Smooth muscle cell (in vitro differentiated cells): Measurements from ENCODE around the gene ADCK1. TPM values are rescaled to one million over a fixed set of nuclear protein-coding genes. Genes with fewer than 3 reads are reported as not detected.

ENCODE experiments used
- DNase-seq: peaks from one replicate; lab custom pipeline; 2025; ENCODE audit not compliant: unreplicated experiment; lab: John Stamatoyannopoulos, UW
- H2AFZ ChIP-seq: fragments of 200-600 bp; sonication (generic); 2 replicates; pipeline ENCODE4 v1.6.0; 2016; ENCODE audit warnings: antibody characterized with exemption, low read depth, mild to moderate bottlenecking
- H3F3A ChIP-seq: fragments of 200-600 bp; sonication (generic); 2 replicates; pipeline ENCODE4 v1.6.0; 2017; ENCODE audit warnings: antibody characterized with exemption, low read depth
- H3K27ac ChIP-seq: fragments of 200-600 bp; sonication (generic); 2 replicates; pipeline ENCODE4 v1.5.1; 2016; ENCODE audit warnings: low read depth, mild to moderate bottlenecking
- H3K27me3 ChIP-seq: fragments of 200-600 bp; sonication (generic); 2 replicates; pipeline ENCODE4 v1.6.1; 2016; ENCODE audit warnings: low read depth, mild to moderate bottlenecking
- H3K36me3 ChIP-seq: fragments of 200-600 bp; sonication (generic); 2 replicates; pipeline ENCODE4 v1.5.1; 2016; ENCODE audit warnings: low read depth
- H3K4me1 ChIP-seq: fragments of 200-600 bp; sonication (generic); 2 replicates; pipeline ENCODE4 v1.5.1; 2016; ENCODE audit warnings: low read depth
- H3K4me2 ChIP-seq: fragments of 200-600 bp; sonication (generic); 2 replicates; pipeline ENCODE4 v1.6.0; 2016; ENCODE audit warnings: mild to moderate bottlenecking
- H3K4me3 ChIP-seq: fragments of 200-600 bp; sonication (generic); 2 replicates; pipeline ENCODE4 v1.5.1; 2016; ENCODE audit warnings: mild to moderate bottlenecking
- H3K79me2 ChIP-seq: fragments of 200-600 bp; sonication (generic); 2 replicates; pipeline ENCODE4 v1.6.0; 2016; ENCODE audit warnings: low read depth, mild to moderate bottlenecking
- H3K9ac ChIP-seq: fragments of 200-600 bp; sonication (generic); 2 replicates; pipeline ENCODE4 v1.6.0; 2016; ENCODE audit warnings: low read depth
- H3K9me3 ChIP-seq: fragments of 200-600 bp; sonication (generic); replicated peaks from 2 replicates; pipeline ENCODE4 v1.5.1; 2016; ENCODE audit warnings: low read depth
- H4K20me1 ChIP-seq: fragments of 200-600 bp; sonication (generic); 2 replicates; pipeline ENCODE4 v1.6.0; 2016; ENCODE audit warnings: low read depth
- CTCF ChIP-seq: fragments of 200-600 bp; sonication (generic); IDR thresholded peaks from 2 replicates; pipeline ENCODE4 v1.5.1; 2017; ENCODE audit warnings: borderline replicate concordance, mild to moderate bottlenecking, antibody characterized with exemption; ENCODE audit not compliant: insufficient read depth, poor library complexity, severe bottlenecking
- WGBS: methylation state at CpG from one replicate; pipeline ENCODE4 v1.1.7; 2016; ENCODE audit warnings: low lambda C conversion rate; 5-methylcytosine and 5-hydroxymethylcytosine counted together
- polyA plus RNA-seq: library from polyadenylated mRNA; unstranded; fragments of >200 nt; fragmentation: Nextera tagmentation; extraction: Ambion mirVana; gene quantifications from 2 replicates; pipeline ENCODE4 v1.2.1, GENCODE V29; 2016
- total RNA-seq: library from RNA; depleted of rRNA; stranded (reverse); fragments of >200 nt; gene quantifications from 2 replicates; pipeline ENCODE4 v1.2.3, GENCODE V29; 2014

The ADCK1 gene
- total and polyA plus RNA-seq, 2 experiments from 2014 or later, result 4.2 to 5.1 TPM

DNA sequence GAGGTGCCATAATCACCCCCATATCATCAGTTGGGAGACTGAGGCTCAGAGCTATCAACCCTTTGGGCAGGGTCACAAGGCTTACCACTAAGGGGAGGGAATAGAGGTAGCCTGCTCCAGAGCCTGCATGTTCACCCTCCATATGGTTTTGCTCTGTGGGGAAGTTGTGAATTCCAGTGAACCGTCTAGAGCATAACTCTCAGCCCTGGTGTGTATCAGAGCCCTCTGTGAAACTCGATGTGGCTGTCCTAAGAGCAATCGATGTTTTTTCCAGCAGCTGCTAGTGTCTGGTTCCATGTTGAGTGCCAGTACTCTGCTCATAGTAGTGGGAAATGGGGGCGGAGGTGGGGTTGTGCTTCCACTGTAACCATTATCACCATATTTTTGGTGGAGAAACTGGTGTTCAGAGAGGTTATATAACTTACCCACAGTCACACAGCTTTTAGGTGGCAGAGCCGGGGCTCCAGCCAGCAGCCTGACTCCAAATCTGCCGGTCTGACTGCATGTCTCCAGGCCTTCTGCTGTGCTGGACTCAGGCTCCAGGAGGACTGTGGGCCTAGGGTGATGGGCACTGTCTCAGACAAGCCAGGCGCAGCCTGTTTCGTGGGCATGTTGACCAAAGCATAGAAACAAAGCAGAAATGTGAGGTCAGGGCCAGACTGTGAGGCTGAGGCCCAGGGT lies 104.2 kb downstream of the ADCK1 start:
- H3K9ac ChIP-seq, result no peak overlapping the region
- no peaks in the 10 kb centered on the region for H3K9me3 ChIP-seq
- 89% methylated on average over 8 of the region's 8 CpGs for WGBS
- no peak overlapping the region for H3K4me3 ChIP-seq
- no peaks in the 10 kb centered on the region for H3K4me1 ChIP-seq
- H4K20me1 ChIP-seq, result no peaks in the 10 kb centered on the region
- H3K27ac ChIP-seq, result no peak overlapping the region
- H3K4me2 ChIP-seq, result no peak overlapping the region
- H3F3A ChIP-seq, result no peaks in the 10 kb centered on the region
- H3K79me2 ChIP-seq, result no peaks in the 10 kb centered on the region
- no peak for DNase-seq
- H3K36me3 ChIP-seq, result no peaks in the 10 kb centered on the region
- H3K27me3 ChIP-seq, result no peaks in the 10 kb centered on the region
- no peak for TF ChIP-seq CTCF
- H2AFZ ChIP-seq, result no peak overlapping the region

DNA sequence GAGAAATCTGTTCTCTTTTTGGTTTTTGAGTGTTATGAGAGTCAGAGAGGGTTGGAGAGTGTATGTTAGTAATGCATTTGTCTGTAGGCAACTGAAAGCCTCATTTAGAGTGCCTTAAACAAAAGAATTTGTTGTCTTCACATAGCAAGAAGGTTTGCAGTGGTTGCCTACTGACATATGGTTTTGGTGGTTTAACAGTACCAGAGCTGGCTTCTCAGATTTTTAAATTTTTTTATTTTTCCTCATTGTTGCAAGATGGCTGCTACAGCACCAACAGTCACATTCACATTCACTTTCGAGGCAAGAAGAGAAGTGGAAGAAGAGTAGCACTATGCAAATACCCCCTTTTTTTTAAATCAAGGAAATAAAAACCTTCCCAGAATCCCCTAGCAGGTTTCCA lies 106.5 kb downstream of the ADCK1 start:
- H3K36me3 ChIP-seq, result no peaks in the 10 kb centered on the region
- WGBS, result 92% methylated on average over 1 of the region's 1 CpG
- no peak overlapping the region for H2AFZ ChIP-seq
- TF ChIP-seq CTCF, result no peak
- DNase-seq, result no peak
- H3K27ac ChIP-seq, result no peak overlapping the region
- no peaks in the 10 kb centered on the region for H3F3A ChIP-seq
- H3K27me3 ChIP-seq, result no peaks in the 10 kb centered on the region
- no peak overlapping the region for H3K4me2 ChIP-seq
- H4K20me1 ChIP-seq, result no peaks in the 10 kb centered on the region
- no peak overlapping the region for H3K9ac ChIP-seq
- no peaks in the 10 kb centered on the region for H3K79me2 ChIP-seq
- no peaks in the 10 kb centered on the region for H3K4me1 ChIP-seq
- no peaks in the 10 kb centered on the region for H3K9me3 ChIP-seq
- no peak overlapping the region for H3K4me3 ChIP-seq

GRCh38 chr14:77908847-77909246 lies 108.9 kb downstream of the ADCK1 start:
- WGBS, result 92% methylated on average over 4 of the region's 4 CpGs
- Histone ChIP-seq H3F3A (no peaks in the 10 kb centered on the region), H3K79me2 (no peaks in the 10 kb centered on the region), H3K9me3 (no peaks in the 10 kb centered on the region), H4K20me1 (no peaks in the 10 kb centered on the region), H2AFZ (no peak overlapping the region), H3K27ac (no peak overlapping the region), H3K27me3 (no peaks in the 10 kb centered on the region), H3K9ac (no peak overlapping the region), H3K36me3 (no peaks in the 10 kb centered on the region), H3K4me1 (no peaks in the 10 kb centered on the region), H3K4me3 (no peak overlapping the region), H3K4me2 (no peak overlapping the region)
- DNase-seq, result no peak
- no peak for TF ChIP-seq CTCF

DNA sequence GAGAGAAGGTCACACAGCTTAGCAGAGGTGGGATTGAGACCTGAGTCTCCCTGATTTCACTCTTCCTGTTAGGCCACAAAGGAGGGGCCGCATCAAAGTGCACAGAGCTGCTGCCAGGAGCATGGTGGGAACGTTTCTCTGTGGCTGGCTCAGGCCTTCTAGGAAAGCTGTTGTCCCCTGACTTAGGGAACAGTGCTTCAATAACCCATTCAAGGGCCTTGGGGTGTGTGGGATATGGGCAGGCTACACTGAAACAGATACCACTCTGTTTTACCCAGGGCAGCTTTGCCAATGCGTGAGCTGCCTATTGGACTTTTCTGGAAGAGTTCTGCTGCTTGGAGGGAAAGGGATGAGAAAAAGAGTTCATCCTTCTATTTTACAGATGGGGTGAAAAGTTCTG lies 110.0 kb downstream of the ADCK1 start:
- Histone ChIP-seq H3K4me1 (no peaks in the 10 kb centered on the region), H3K79me2 (no peaks in the 10 kb centered on the region), H3F3A (no peaks in the 10 kb centered on the region), H3K9me3 (no peaks in the 10 kb centered on the region), H3K27me3 (no peaks in the 10 kb centered on the region), H3K36me3 (no peaks in the 10 kb centered on the region), H4K20me1 (no peaks in the 10 kb centered on the region), H3K4me2 (no peak overlapping the region), H3K4me3 (no peak overlapping the region), H2AFZ (no peak overlapping the region), H3K27ac (no peak overlapping the region), H3K9ac (no peak overlapping the region)
- 90% methylated on average over 3 of the region's 3 CpGs for WGBS
- no peak for TF ChIP-seq CTCF
- DNase-seq, result no peak
